Liver (tissue), 9 donors: ENCODE data around the gene RTCB. TPM values are rescaled to one million over a fixed set of nuclear protein-coding genes. Genes with fewer than 3 reads are reported as not detected.
"Not testable (repeated sequence)": the region's sequence is repeated elsewhere in the genome, so short reads cannot be mapped to it uniquely, and the experiment has no call there.

ENCODE experiments used
- DNase-seq: peaks from one replicate; pipeline ENCODE4 v3.0.0-alpha.2; 2017; ENCODE audit warnings: low spot score
- H3K27ac ChIP-seq, 2 donors: one replicate each; pipeline ENCODE4 v1.7.0; 2013; ENCODE audit warnings: inconsistent platforms in 2 of 2, low read length in 2 of 2, control low read depth in 1 of 2, low read depth in 1 of 2, mild to moderate bottlenecking in 1 of 2
- H3K27me3 ChIP-seq, 4 donors: one replicate each; pipeline versions ENCODE4 v1.6.1 to v1.7.0; 2013; ENCODE audit warnings: low read length in 3 of 4, inconsistent platforms in 1 of 4, mild to moderate bottlenecking in 1 of 4, moderate library complexity in 1 of 4; ENCODE audit not compliant: control insufficient read depth in 4 of 4, insufficient read depth in 4 of 4
- H3K36me3 ChIP-seq, 4 donors: one replicate each; pipeline versions ENCODE4 v1.6.1 to v1.7.0; 2013; ENCODE audit warnings: low read length in 3 of 4, mild to moderate bottlenecking in 3 of 4, low read depth in 1 of 4, moderate library complexity in 1 of 4; ENCODE audit not compliant: control insufficient read depth in 4 of 4, insufficient read depth in 3 of 4
- H3K4me1 ChIP-seq, 4 donors: one replicate each; pipeline versions ENCODE4 v1.6.1 to v1.7.0; 2013; ENCODE audit warnings: low read length in 3 of 4, mild to moderate bottlenecking in 3 of 4, moderate library complexity in 1 of 4; ENCODE audit not compliant: control insufficient read depth in 4 of 4, insufficient read depth in 4 of 4
- H3K4me3 ChIP-seq, 3 donors: one replicate each; pipeline versions ENCODE4 v1.6.1 to v1.7.0; 2013; ENCODE audit warnings: low read length in 3 of 3, control low read depth in 1 of 3, low read depth in 1 of 3, mild to moderate bottlenecking in 1 of 3
- H3K9ac ChIP-seq, 2 donors: one replicate each; pipeline ENCODE4 v1.7.0; 2013; ENCODE audit warnings: low read length in 2 of 2, mild to moderate bottlenecking in 2 of 2, moderate library complexity in 2 of 2, control low read depth in 1 of 2, low read depth in 1 of 2
- H3K9me3 ChIP-seq, 4 donors: one replicate each; pipeline versions ENCODE4 v1.6.1 to v1.7.0; 2013; ENCODE audit warnings: low read length in 3 of 4; ENCODE audit not compliant: control insufficient read depth in 4 of 4
- CTCF ChIP-seq: fragments of 150-350 bp; IDR thresholded peaks from 2 replicates; pipeline ENCODE4 v1.5.1; 2017; ENCODE audit warnings: improper control_type of control experiment, low read depth, low read length; ENCODE audit not compliant: missing input control
- EGR1 ChIP-seq, 2 donors: IDR thresholded peaks; 2 replicates each; pipeline ENCODE4 v1.6.1; 2016 to 2018; ENCODE audit warnings: antibody characterized with exemption in 2 of 2, low read depth in 2 of 2
- FOXA1 ChIP-seq: IDR thresholded peaks from 2 replicates; pipeline ENCODE4 v1.6.1; 2016; ENCODE audit warnings: antibody characterized with exemption
- FOXA2 ChIP-seq: IDR thresholded peaks from 2 replicates; pipeline ENCODE4 v1.6.1; 2016; ENCODE audit warnings: antibody characterized with exemption
- GABPA ChIP-seq, 2 donors: IDR thresholded peaks in 1 of 2; conservative IDR thresholded peaks in 1 of 2; 2 replicates each; pipeline ENCODE4 v1.6.1; 2016; ENCODE audit warnings: antibody characterized with exemption in 2 of 2, mild to moderate bottlenecking in 1 of 2, moderate library complexity in 1 of 2
- HNF4G ChIP-seq: IDR thresholded peaks from 2 replicates; pipeline ENCODE4 v1.6.1; 2016; ENCODE audit warnings: antibody characterized with exemption
- JUND ChIP-seq, 2 donors: IDR thresholded peaks; 2 replicates each; pipeline ENCODE4 v1.6.1; 2016; ENCODE audit warnings: antibody characterized with exemption in 2 of 2
- NR2F2 ChIP-seq: IDR thresholded peaks from 2 replicates; pipeline ENCODE4 v1.6.1; 2016; ENCODE audit warnings: antibody characterized with exemption
- RAD21 ChIP-seq, 2 donors: IDR thresholded peaks; 2 replicates each; pipeline ENCODE4 v1.6.1; 2016; ENCODE audit warnings: antibody characterized with exemption in 2 of 2, mild to moderate bottlenecking in 2 of 2
- SP1 ChIP-seq: IDR thresholded peaks from 2 replicates; pipeline ENCODE4 v1.6.1; 2018; ENCODE audit warnings: antibody characterized with exemption, mild to moderate bottlenecking
- ZBTB33 ChIP-seq: IDR thresholded peaks from 2 replicates; pipeline ENCODE4 v1.6.1; 2016; ENCODE audit warnings: antibody characterized with exemption
- WGBS: extraction: QIAGEN DNeasy Blood & Tissue Kit; methylation state at CpG from one replicate; pipeline ENCODE4 v1.1.7; 2013; 5-methylcytosine and 5-hydroxymethylcytosine counted together
- polyA plus RNA-seq, 2 donors: library from polyadenylated mRNA; stranded (reverse) in 1 of 2; unstranded in 1 of 2; fragments of 200-250 nt in 1 of 2; fragments of >200 nt in 1 of 2; fragmentation: Nextera tagmentation in 1 of 2; extraction: Ambion mirVana in 1 of 2; gene quantifications; one replicate each; pipeline versions ENCODE4 v1.2.1 to v1.2.3, GENCODE V29; 2013 to 2015
- total RNA-seq, 2 donors: library from RNA; depleted of rRNA; stranded (reverse); fragments of >200 nt; gene quantifications; one replicate each; pipeline ENCODE4 v1.2.3, GENCODE V29; 2014
- donor health status: healthy.
- donor health status: healthy.
- donor health status: healthy.
- donor health status: healthy.
- donor health status: healthy.

RTCB gene
- total and polyA plus RNA-seq, 4 donors: 36.7 to 76.7 (median 46.3) TPM

DNA sequence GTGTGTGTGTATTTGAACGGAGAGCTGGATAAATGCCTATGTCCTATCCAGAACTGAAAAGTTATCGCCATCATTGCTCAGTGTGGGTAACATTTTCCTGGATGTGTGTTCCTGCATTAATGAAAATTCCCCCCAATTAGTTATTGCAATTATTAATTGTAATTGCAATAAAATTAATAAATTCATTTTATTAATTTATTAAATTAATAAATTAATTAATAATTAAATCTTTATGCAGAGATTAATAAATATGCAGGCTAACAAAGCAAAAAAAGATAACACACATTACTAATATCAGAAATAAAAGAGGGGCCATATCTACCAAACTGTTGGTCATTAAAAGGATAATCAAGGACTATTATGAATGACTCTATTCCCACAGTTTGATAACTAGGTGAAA, 50.8 kb downstream of the RTCB start:
- H3K9me3 ChIP-seq: no peaks in the 10 kb centered on the region
- no peaks in the 10 kb centered on the region for H3K4me1 ChIP-seq
- H3K27ac ChIP-seq: no peak overlapping the region
- no peak overlapping the region for H3K4me3 ChIP-seq
- H3K27me3 ChIP-seq: no peaks in the 10 kb centered on the region
- no peak for DNase-seq
- no peaks in the 10 kb centered on the region for H3K36me3 ChIP-seq
- no peak for TF ChIP-seq GABPA (IDR thresholded peaks at IDR 0.05 in 1 of 2, conservative IDR thresholded peaks at IDR 0.05 in 1 of 2)
- TF ChIP-seq NR2F2: no peak
- TF ChIP-seq ZBTB33: no peak
- TF ChIP-seq EGR1 (IDR thresholded peaks at IDR 0.05; ENCODE audit: low read depth in 2 of 2): no peak
- TF ChIP-seq CTCF: no peak
- no peak overlapping the region for H3K9ac ChIP-seq
- WGBS: 92% methylated on average over 2 of the region's 2 CpGs

DNA sequence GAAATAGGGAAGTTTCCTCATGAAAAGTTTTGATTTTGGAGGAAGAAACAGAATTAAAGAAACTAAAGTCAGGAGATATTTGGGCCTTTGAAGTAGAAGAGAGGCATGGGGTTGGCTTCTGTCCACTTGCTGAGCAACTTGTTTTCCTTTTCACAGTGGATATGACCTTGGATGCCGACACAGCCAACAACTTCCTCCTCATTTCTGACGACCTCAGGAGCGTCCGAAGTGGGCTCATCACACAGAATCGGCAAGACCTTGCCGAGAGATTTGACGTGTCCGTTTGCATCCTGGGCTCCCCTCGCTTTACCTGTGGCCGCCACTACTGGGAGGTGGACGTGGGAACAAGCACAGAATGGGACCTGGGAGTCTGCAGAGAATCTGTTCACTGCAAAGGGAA, 52.0 kb downstream of the RTCB start:
- H3K27ac ChIP-seq, H3K4me1 ChIP-seq: not testable (repeated sequence)

GRCh38 chr22:32357567-32357966, 54.5 kb downstream of the RTCB start, which contains the start of gene RFPL3:
Gene RFPL3 (plus strand): TSS chr22:32357867. CDS start chr22:32358072, 205 bp downstream.
- WGBS: 78% methylated on average over 9 of the region's 9 CpGs
- not testable (repeated sequence) for H3K9ac ChIP-seq, H3K36me3 ChIP-seq, H3K4me3 ChIP-seq, H3K4me1 ChIP-seq, H3K27ac ChIP-seq, DNase-seq, H3K9me3 ChIP-seq, H3K27me3 ChIP-seq

More for the DNA sequence above, 52.0 kb downstream of the RTCB start:
- H3K36me3 ChIP-seq, H3K4me3 ChIP-seq, H3K9ac ChIP-seq, H3K27me3 ChIP-seq, H3K9me3 ChIP-seq, DNase-seq: not testable (repeated sequence)
- 77% methylated on average over 11 of the region's 11 CpGs for WGBS

DNA sequence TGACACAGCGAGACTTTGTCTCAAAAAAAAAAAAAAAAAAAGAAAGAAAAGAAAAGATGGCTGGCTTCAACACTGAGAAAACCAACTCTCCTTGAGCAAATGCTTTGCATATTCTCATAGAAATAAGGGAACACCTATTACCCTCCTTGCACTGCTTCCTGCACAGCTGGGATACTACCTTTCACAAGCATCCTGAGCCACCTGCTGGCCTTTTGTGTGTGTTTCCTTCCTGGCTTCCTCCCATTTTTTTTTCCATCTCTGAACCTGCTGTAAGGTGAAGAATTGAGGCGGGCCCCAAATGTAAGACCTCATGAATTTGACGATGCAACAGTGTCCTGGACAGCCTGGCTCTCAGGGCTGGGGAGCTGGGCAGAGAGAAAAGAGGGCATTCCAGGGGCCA, 56.3 kb downstream of the RTCB start:
- no peaks in the 10 kb centered on the region for H3K9me3 ChIP-seq

More for the DNA sequence above, 56.3 kb downstream of the RTCB start:
- 83% methylated on average over 3 of the region's 3 CpGs for WGBS
- Histone ChIP-seq H3K4me3 (no peak overlapping the region), H3K27ac (no peak overlapping the region), H3K9ac (no peak overlapping the region), H3K27me3 (no peaks in the 10 kb centered on the region), H3K36me3 (no peaks in the 10 kb centered on the region), H3K4me1 (no peaks in the 10 kb centered on the region)
- DNase-seq: no peak
- TF ChIP-seq FOXA1 (no peak), FOXA2 (no peak), SP1 (no peak), ZBTB33 (no peak), EGR1 (IDR thresholded peaks at IDR 0.05; ENCODE audit: low read depth in 2 of 2) (no peak), RAD21 (IDR thresholded peaks at IDR 0.05) (peak in 1 of 2 donors; percentile 41), GABPA (IDR thresholded peaks at IDR 0.05 in 1 of 2, conservative IDR thresholded peaks at IDR 0.05 in 1 of 2) (no peak), HNF4G (no peak), JUND (IDR thresholded peaks at IDR 0.05) (no peak), CTCF (peak; percentile 17)
